HL-60 (cell line): Measurements from ENCODE around the gene CXXC1.
A peak's percentile ranks its signal among the peaks of the same experiment; 100 is the strongest.

ENCODE experiments used
- DNase-seq, 2 experiments: peaks; one replicate each; pipeline ENCODE4 v3.0.0-alpha.2; 2010 to 2020; ENCODE audit warnings: low read depth in 1 of 2, low spot score in 1 of 2
- H3K27ac ChIP-seq: fragments of 250-450 bp; sonication (Bioruptor Pico); replicated peaks from 2 replicates; pipeline ENCODE4 v1.5.1; 2020; ENCODE audit warnings: mild to moderate bottlenecking, moderate library complexity
- H3K27me3 ChIP-seq: fragments of 250-450 bp; sonication (Bioruptor Pico); 2 replicates; pipeline ENCODE4 v1.5.1; 2021; ENCODE audit warnings: mild to moderate bottlenecking, moderate library complexity; ENCODE audit not compliant: insufficient read depth, poor library complexity, severe bottlenecking
- H3K4me3 ChIP-seq: replicated peaks from 2 replicates; pipeline ENCODE4 v1.5.1; 2011; ENCODE audit warnings: mild to moderate bottlenecking, control low read depth, low read length; ENCODE audit not compliant: insufficient read depth
- GABPA ChIP-seq: IDR thresholded peaks from 2 replicates; pipeline ENCODE4 v1.6.1; 2012; ENCODE audit warnings: low read depth
- POLR2AphosphoS5 ChIP-seq: IDR thresholded peaks from 2 replicates; pipeline ENCODE4 v1.6.1; 2012; ENCODE audit warnings: low read depth
- SPI1 ChIP-seq: IDR thresholded peaks from 2 replicates; pipeline ENCODE4 v1.6.1; 2012; ENCODE audit warnings: low read depth, mild to moderate bottlenecking, borderline replicate concordance
- TF ChIP-seq, protein P1 (sequence below): IDR thresholded peaks from one replicate; pipeline ENCODE4 v1.5.1; 2011; ENCODE audit warnings: low read length, control low read depth, inconsistent platforms; ENCODE audit not compliant: insufficient read depth
- TF ChIP-seq, protein P2 (sequence below): IDR thresholded peaks from 2 replicates; pipeline ENCODE4 v1.6.1; 2012; ENCODE audit warnings: low read depth; ENCODE audit not compliant: insufficient replicate concordance

The CXXC1 gene

DNA sequence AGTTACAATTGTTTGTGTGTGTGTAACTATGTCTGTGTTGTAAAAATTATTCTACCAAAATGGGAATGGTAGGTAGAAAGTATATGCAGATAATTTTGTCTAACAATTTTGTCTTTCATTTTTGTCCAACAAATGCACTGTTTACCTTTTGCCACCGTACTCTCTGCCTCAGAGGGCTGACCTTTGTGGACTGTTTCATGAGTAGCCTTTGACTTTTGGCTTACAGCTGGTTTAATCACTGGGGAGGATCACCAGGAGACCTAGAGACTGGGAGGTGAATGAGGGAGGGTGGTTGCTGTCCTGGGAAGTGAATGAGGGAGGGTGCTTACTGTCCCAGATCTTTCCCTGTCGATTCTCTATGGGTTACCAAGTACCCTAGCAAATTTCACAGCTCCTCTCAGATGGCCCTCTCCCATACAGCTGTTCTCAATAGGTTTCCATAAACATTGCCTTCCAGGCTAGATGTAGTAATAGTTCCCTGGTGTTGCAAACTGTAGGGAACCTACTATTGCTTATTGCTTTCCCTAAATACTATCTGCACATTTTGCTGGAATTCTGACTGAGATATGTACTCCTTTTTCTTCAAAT is 26.5 kb upstream of the CXXC1 start:
- DNase-seq, result peak in 1 of 2 experiments; percentile 0
- Histone ChIP-seq H3K27me3 (no peaks in the 10 kb centered on the region), H3K27ac (no peak overlapping the region), H3K4me3 (no peak overlapping the region)
- TF ChIP-seq, protein P1, sequence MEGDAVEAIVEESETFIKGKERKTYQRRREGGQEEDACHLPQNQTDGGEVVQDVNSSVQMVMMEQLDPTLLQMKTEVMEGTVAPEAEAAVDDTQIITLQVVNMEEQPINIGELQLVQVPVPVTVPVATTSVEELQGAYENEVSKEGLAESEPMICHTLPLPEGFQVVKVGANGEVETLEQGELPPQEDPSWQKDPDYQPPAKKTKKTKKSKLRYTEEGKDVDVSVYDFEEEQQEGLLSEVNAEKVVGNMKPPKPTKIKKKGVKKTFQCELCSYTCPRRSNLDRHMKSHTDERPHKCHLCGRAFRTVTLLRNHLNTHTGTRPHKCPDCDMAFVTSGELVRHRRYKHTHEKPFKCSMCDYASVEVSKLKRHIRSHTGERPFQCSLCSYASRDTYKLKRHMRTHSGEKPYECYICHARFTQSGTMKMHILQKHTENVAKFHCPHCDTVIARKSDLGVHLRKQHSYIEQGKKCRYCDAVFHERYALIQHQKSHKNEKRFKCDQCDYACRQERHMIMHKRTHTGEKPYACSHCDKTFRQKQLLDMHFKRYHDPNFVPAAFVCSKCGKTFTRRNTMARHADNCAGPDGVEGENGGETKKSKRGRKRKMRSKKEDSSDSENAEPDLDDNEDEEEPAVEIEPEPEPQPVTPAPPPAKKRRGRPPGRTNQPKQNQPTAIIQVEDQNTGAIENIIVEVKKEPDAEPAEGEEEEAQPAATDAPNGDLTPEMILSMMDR, result no peak
- TF ChIP-seq SPI1 (no peak), GABPA (no peak), POLR2AphosphoS5 (no peak)
- TF ChIP-seq, protein P2, sequence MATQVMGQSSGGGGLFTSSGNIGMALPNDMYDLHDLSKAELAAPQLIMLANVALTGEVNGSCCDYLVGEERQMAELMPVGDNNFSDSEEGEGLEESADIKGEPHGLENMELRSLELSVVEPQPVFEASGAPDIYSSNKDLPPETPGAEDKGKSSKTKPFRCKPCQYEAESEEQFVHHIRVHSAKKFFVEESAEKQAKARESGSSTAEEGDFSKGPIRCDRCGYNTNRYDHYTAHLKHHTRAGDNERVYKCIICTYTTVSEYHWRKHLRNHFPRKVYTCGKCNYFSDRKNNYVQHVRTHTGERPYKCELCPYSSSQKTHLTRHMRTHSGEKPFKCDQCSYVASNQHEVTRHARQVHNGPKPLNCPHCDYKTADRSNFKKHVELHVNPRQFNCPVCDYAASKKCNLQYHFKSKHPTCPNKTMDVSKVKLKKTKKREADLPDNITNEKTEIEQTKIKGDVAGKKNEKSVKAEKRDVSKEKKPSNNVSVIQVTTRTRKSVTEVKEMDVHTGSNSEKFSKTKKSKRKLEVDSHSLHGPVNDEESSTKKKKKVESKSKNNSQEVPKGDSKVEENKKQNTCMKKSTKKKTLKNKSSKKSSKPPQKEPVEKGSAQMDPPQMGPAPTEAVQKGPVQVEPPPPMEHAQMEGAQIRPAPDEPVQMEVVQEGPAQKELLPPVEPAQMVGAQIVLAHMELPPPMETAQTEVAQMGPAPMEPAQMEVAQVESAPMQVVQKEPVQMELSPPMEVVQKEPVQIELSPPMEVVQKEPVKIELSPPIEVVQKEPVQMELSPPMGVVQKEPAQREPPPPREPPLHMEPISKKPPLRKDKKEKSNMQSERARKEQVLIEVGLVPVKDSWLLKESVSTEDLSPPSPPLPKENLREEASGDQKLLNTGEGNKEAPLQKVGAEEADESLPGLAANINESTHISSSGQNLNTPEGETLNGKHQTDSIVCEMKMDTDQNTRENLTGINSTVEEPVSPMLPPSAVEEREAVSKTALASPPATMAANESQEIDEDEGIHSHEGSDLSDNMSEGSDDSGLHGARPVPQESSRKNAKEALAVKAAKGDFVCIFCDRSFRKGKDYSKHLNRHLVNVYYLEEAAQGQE, result no peak

DNA sequence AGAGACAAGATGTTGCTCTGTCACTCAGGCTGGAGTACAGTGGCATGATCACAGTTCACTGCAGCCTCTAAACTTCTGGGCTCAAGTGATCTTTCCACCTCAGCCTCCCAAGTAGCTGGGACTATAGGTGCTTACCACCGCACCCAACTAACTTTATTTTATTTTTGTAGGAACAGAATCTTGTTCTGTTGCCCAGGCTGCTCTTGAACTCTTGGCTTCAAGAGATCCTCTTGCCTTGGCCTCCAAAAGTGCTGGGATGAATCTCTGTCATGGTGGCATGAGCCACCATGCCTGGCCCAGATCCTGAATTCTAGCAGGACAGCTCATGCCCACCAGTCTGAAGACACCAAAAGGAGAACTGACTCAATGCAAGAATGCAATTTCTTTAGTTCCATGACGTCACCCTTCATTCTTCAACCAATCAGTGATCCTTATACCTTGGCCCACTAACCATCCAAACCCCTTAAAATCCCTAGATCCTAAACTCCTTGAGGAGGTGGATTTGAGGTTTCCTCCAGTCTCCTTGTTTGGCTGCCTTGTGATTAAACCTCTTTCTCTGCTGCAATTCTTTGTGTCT is 25.6 kb upstream of the CXXC1 start:
- TF ChIP-seq, protein P2, result no peak
- TF ChIP-seq SPI1 (no peak), GABPA (no peak), POLR2AphosphoS5 (no peak)
- TF ChIP-seq, protein P1, result no peak
- H3K27me3 ChIP-seq, result no peaks in the 10 kb centered on the region
- H3K4me3 ChIP-seq, result no peak overlapping the region
- peak in 1 of 2 experiments; percentile 0 for DNase-seq
- H3K27ac ChIP-seq, result no peak overlapping the region

DNA sequence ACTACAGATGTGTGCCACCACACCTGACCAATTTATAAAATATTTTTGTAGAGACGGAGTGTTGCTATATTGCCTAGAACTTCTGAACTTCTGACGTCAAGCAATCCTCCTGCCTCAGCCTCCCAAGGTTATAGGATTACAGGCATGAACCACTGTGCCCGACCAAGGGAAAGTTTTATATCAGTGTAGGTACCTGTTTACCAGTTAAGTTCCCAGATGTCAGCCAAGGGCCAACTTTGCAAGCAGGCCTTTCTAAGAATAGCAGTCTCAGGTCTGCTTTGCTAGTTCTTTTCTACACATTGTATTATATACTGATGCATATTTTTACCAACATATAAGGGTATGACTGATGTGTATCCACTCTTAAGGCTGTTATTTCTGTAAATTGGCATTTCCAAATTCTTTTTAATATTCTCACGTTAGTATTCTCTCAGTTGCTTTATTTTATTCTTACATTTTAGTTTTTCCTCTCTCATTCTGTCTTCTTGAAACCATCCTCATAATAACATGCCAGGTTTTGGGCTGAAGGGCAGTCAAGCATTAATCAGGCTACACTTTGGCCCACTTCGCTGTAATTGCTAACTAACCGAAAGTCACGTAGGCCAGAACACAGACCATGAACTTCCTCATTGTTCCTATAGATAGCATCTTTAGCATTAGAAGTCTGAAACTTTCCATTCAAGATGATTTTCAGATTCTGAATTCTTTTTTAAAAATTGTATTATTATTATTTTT is 25.0 kb upstream of the CXXC1 start:
- DNase-seq, result no peak
- Histone ChIP-seq H3K27me3 (no peaks in the 10 kb centered on the region), H3K27ac (no peak overlapping the region), H3K4me3 (no peak overlapping the region)
- TF ChIP-seq, protein P1, result no peak
- no peak for TF ChIP-seq SPI1
- TF ChIP-seq, protein P2, result no peak
- no peak for TF ChIP-seq GABPA
- TF ChIP-seq POLR2AphosphoS5, result no peak
